ENCODE data around the gene SHB. TPM values are rescaled to one million over a fixed set of nuclear protein-coding genes. Genes with fewer than 3 reads are reported as not detected.

Gene SHB
- total and polyA plus RNA-seq, 2 experiments from 2014 or later, result 20.8 to 48.3 TPM

DNA sequence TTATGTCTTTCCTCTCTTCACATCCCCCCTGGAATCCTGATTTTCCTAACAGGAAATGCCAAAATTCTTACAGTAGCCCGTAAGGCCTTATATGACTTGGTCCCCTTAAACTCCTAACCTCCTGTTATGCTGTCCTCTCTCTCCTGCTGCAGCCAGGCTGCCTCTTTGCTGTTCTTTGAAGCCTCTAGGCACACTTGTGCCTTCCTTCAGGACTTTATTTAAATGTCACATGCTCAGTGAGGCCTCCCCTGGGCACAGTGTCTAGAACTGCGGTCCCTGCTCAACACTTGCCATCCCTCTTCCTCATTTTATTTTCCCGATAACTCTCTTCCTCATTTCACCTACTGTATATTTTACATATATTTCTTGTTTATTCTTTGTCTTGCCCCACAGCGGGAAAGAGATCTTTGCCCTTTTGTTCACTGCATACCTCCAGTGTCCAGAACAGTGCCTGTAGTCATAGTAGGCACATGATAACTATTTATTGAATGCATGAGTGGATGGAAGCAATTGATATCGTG is 5.5 kb upstream of the SHB start:
- Histone ChIP-seq H3K4me3 (no peak overlapping the region), H3K9me3 (ENCODE audit: low read depth) (no peaks in the 10 kb centered on the region), H4K20me1 (ENCODE audit: insufficient read depth, poor library complexity, severe bottlenecking) (no peaks in the 10 kb centered on the region), H3K4me2 (no peak overlapping the region), H3K27ac (peak overlapping the region; percentile 3), H3K27me3 (no peaks in the 10 kb centered on the region), H3K9me2 (replicated peaks; ENCODE audit: insufficient read depth) (no peaks in the 10 kb centered on the region), H3K79me2 (no peaks in the 10 kb centered on the region), H3K36me3 (replicated peaks; ENCODE audit: insufficient read depth, low read depth) (no peaks in the 10 kb centered on the region), H2AFZ (no peak overlapping the region), H3K4me1 (ENCODE audit: insufficient read depth) (no peaks in the 10 kb centered on the region)
- no peak for DNase-seq (ENCODE audit: low spot score)
- WGBS (ENCODE audit: low lambda C conversion rate, missing lambda C conversion rate), result 78% methylated on average over 5 of the region's 5 CpGs
- TF ChIP-seq EZH2phosphoT487 (IDR thresholded peaks at IDR 0.05; ENCODE audit: low read depth, severe bottlenecking, unreplicated experiment) (no peak), EZH2 (IDR thresholded peaks at IDR 0.05; ENCODE audit: borderline replicate concordance) (no peak)
- TF ChIP-seq, protein P1, sequence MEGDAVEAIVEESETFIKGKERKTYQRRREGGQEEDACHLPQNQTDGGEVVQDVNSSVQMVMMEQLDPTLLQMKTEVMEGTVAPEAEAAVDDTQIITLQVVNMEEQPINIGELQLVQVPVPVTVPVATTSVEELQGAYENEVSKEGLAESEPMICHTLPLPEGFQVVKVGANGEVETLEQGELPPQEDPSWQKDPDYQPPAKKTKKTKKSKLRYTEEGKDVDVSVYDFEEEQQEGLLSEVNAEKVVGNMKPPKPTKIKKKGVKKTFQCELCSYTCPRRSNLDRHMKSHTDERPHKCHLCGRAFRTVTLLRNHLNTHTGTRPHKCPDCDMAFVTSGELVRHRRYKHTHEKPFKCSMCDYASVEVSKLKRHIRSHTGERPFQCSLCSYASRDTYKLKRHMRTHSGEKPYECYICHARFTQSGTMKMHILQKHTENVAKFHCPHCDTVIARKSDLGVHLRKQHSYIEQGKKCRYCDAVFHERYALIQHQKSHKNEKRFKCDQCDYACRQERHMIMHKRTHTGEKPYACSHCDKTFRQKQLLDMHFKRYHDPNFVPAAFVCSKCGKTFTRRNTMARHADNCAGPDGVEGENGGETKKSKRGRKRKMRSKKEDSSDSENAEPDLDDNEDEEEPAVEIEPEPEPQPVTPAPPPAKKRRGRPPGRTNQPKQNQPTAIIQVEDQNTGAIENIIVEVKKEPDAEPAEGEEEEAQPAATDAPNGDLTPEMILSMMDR (IDR thresholded peaks at IDR 0.05; ENCODE audit: poor library complexity), result no peak

DNA sequence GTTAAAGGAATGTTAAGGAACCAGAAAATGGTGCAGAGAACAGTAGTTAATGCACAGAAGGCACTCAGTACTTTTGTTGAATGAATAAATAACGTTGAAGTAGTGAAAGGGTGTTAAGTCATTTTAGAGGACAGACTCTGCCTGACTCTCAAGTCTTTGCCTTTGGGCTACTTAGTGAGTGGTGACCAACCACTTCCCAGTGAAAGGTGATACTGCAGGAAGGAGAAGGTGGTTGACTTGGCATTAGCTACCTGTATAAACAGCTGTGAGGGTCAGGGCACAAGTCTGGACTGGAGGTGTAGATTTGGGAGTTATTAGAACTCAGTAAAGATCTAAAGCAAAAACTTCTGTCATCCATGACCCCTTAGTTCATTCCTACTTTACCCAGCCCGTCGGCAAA is 4.9 kb upstream of the SHB start:
- Histone ChIP-seq H3K9me3 (ENCODE audit: low read depth) (no peaks in the 10 kb centered on the region), H3K4me2 (no peak overlapping the region)

DNA sequence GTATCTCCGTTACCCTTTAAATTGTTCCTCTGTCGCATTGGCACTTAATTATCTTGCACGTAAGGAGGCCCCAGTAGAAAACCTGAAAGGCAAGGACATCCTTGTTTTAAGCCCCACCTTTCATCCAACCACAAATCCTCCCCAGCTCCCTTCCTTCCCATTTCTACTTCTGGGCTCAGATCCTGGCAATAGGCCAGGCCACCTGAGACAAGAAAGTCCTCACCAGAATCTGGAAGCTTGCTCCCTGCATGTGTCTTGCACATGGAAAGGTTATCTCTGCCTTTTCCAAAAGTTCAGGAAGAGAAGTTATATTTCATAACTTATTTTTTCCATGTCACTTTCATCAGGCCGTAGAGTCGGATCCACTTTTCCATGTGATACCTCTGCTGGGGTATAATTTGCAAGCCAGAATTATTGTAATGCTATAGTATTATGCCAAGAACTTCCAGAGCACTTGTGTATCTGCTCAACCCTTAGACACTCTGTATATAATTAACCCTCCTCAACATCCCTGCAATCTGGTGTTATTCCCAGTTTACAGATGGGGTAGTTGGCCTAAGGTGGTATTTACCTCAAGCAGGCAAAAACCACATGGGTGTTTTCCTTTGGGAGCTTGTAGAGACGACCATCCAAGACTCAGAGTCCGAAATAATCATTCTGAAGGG is 2.6 kb upstream of the SHB start:
- Histone ChIP-seq H3K27me3 (no peaks in the 10 kb centered on the region), H3K27ac (no peak overlapping the region), H3K4me1 (ENCODE audit: insufficient read depth) (no peaks in the 10 kb centered on the region), H3K36me3 (replicated peaks; ENCODE audit: insufficient read depth, low read depth) (no peaks in the 10 kb centered on the region), H3K79me2 (peaks cover 19% of the 10 kb centered on the region), H3K4me3 (no peak overlapping the region), H3K9me3 (ENCODE audit: low read depth) (no peaks in the 10 kb centered on the region), H3K9me2 (replicated peaks; ENCODE audit: insufficient read depth) (no peaks in the 10 kb centered on the region), H3K4me2 (no peak overlapping the region), H2AFZ (no peak overlapping the region), H4K20me1 (ENCODE audit: insufficient read depth, poor library complexity, severe bottlenecking) (peaks cover 1% of the 10 kb centered on the region)
- TF ChIP-seq, protein P1 (IDR thresholded peaks at IDR 0.05; ENCODE audit: poor library complexity), result no peak
- TF ChIP-seq EZH2phosphoT487 (IDR thresholded peaks at IDR 0.05; ENCODE audit: low read depth, severe bottlenecking, unreplicated experiment) (no peak), EZH2 (IDR thresholded peaks at IDR 0.05; ENCODE audit: borderline replicate concordance) (no peak)
- DNase-seq (ENCODE audit: low spot score), result no peak
- 71% methylated on average over 7 of the region's 7 CpGs for WGBS (ENCODE audit: low lambda C conversion rate, missing lambda C conversion rate)

More for the DNA sequence above, 4.9 kb upstream of the SHB start:
- H3K4me1 ChIP-seq (ENCODE audit: insufficient read depth), result no peaks in the 10 kb centered on the region
- WGBS (ENCODE audit: low lambda C conversion rate, missing lambda C conversion rate), result 66% methylated on average over 3 of the region's 3 CpGs
- no peaks in the 10 kb centered on the region for H4K20me1 ChIP-seq (ENCODE audit: insufficient read depth, poor library complexity, severe bottlenecking)
- H2AFZ ChIP-seq, result no peak overlapping the region
- no peaks in the 10 kb centered on the region for H3K27me3 ChIP-seq
- H3K4me3 ChIP-seq, result no peak overlapping the region
- no peak for DNase-seq (ENCODE audit: low spot score)
- TF ChIP-seq EZH2phosphoT487 (IDR thresholded peaks at IDR 0.05; ENCODE audit: low read depth, severe bottlenecking, unreplicated experiment), result no peak
- TF ChIP-seq, protein P1 (IDR thresholded peaks at IDR 0.05; ENCODE audit: poor library complexity), result no peak
- no peak for TF ChIP-seq EZH2 (IDR thresholded peaks at IDR 0.05; ENCODE audit: borderline replicate concordance)
- H3K36me3 ChIP-seq (replicated peaks; ENCODE audit: insufficient read depth, low read depth), result no peaks in the 10 kb centered on the region
- peak overlapping the region; percentile 3 for H3K27ac ChIP-seq
- H3K9me2 ChIP-seq (replicated peaks; ENCODE audit: insufficient read depth), result no peaks in the 10 kb centered on the region
- no peaks in the 10 kb centered on the region for H3K79me2 ChIP-seq
